Cardiac fibroblast (primary cell): ENCODE data around the gene TRIAP1.
A peak's percentile ranks its signal among the peaks of the same experiment; 100 is the strongest.
"Not testable (repeated sequence)": the region's sequence is repeated elsewhere in the genome, so short reads cannot be mapped to it uniquely, and the experiment has no call there.

ENCODE experiments used
- DNase-seq, 2 donors: peaks; one replicate each; pipeline versions ENCODE4 v3.0.0 to v3.0.0-alpha.2; 2010; ENCODE audit warnings: low read depth in 2 of 2
- H3K4me3 ChIP-seq, 2 donors: replicated peaks in 1 of 2; 1 replicate in 1 of 2; 2 replicates in 1 of 2; pipeline ENCODE4 v1.5.1; 2011; ENCODE audit warnings: low read depth in 2 of 2, low read length in 2 of 2, mild to moderate bottlenecking in 2 of 2, moderate library complexity in 1 of 2
- CTCF ChIP-seq: IDR thresholded peaks from one replicate; pipeline ENCODE4 v1.5.1; 2011; ENCODE audit warnings: low read depth, mild to moderate bottlenecking, low read length, inconsistent platforms

Gene TRIAP1

GRCh38 chr12:120445911-120446843 lies at the start of gene TRIAP1, which contains the start of gene GATC:
TRIAP1 (minus strand) TSS chr12:120446384; CDS start chr12:120446372, 12 bp downstream.
GATC (plus strand) TSS chr12:120446444; CDS start chr12:120446481, 37 bp downstream.
- H3K4me3 ChIP-seq, result peak within 1 kb of the TSS; percentile 100
- DNase-seq, result peak; percentile 71 to 80

GRCh38 chr12:120495186-120495730 lies 49.1 kb upstream of the TRIAP1 start:
- DNase-seq, result no peak
- H3K4me3 ChIP-seq, result peak overlapping the region; percentile 66 to 94
- TF ChIP-seq CTCF, result no peak

More at GRCh38 chr12:120445911-120446843, at the start of gene TRIAP1, which contains the start of gene GATC:
- no peak for TF ChIP-seq CTCF

GRCh38 chr12:120490833-120491512 lies 44.8 kb upstream of the TRIAP1 start:
- no peak overlapping the region for H3K4me3 ChIP-seq
- no peak for DNase-seq
- TF ChIP-seq CTCF, result no peak

- H3K4me3 ChIP-seq, result no peak overlapping the region
- TF ChIP-seq CTCF, result no peak
- no peak for DNase-seq
Measured at GRCh38 chr12:120490325-120490724, 44.1 kb upstream of the TRIAP1 start.

GRCh38 chr12:120489018-120489417 lies 42.8 kb upstream of the TRIAP1 start:
- no peak for DNase-seq
- no peak overlapping the region for H3K4me3 ChIP-seq
- TF ChIP-seq CTCF, result no peak

- H3K4me3 ChIP-seq, result no peak overlapping the region
- DNase-seq, result no peak
- no peak for TF ChIP-seq CTCF
Measured at GRCh38 chr12:120488057-120488640, 42.0 kb upstream of the TRIAP1 start.

- not testable (repeated sequence) for DNase-seq, H3K4me3 ChIP-seq
Measured at GRCh38 chr12:120487552-120487951, 41.4 kb upstream of the TRIAP1 start.
